Renal pelvis (tissue), 4 donors: ENCODE measurements around the gene CXCR6. TPM values are rescaled to one million over a fixed set of nuclear protein-coding genes. Genes with fewer than 3 reads are reported as not detected.

Experiments used
- DNase-seq: peaks from one replicate; pipeline ENCODE4 v3.0.0-alpha.2; 2013
- polyA plus RNA-seq, 3 donors: library from polyadenylated mRNA; unstranded; fragments of 120-200 nt; gene quantifications; one replicate each; pipeline ENCODE4 v1.2.1, GENCODE V29; 2013; ENCODE audit not compliant: insufficient read length in 3 of 3

CXCR6 gene
- polyA plus RNA-seq, 3 donors: 0.07 to 0.86 (median 0.44) TPM

- DNase-seq: no peak
Observed at GRCh38 chr3:45967724-45968123, 24.5 kb downstream of the CXCR6 start.

- DNase-seq: no peak
Observed at GRCh38 chr3:45968149-45968548, 24.9 kb downstream of the CXCR6 start.

GRCh38 chr3:45968706-45969105 lies 25.4 kb downstream of the CXCR6 start:
- no peak for DNase-seq

GRCh38 chr3:45969116-45969515 lies 25.9 kb downstream of the CXCR6 start:
- DNase-seq: no peak

- no peak for DNase-seq
Observed at GRCh38 chr3:45969953-45970352, 26.7 kb downstream of the CXCR6 start.

- no peak for DNase-seq
Observed at GRCh38 chr3:45972534-45973402, 29.5 kb downstream of the CXCR6 start.

- DNase-seq: no peak
Observed at GRCh38 chr3:45974686-45975085, 31.4 kb downstream of the CXCR6 start.

GRCh38 chr3:45975686-45976085 lies 32.4 kb downstream of the CXCR6 start:
- DNase-seq: no peak

- no peak for DNase-seq
Observed at GRCh38 chr3:45976191-45977091, 33.2 kb downstream of the CXCR6 start.

- DNase-seq: no peak
Observed at GRCh38 chr3:45978006-45978761, 34.9 kb downstream of the CXCR6 start.

- DNase-seq: no peak
Observed at GRCh38 chr3:45979378-45979777, 36.1 kb downstream of the CXCR6 start.

GRCh38 chr3:45980229-45980813 lies 37.1 kb downstream of the CXCR6 start:
- no peak for DNase-seq

GRCh38 chr3:45980819-45981218 lies 37.6 kb downstream of the CXCR6 start:
- DNase-seq: no peak

- DNase-seq: no peak
Observed at GRCh38 chr3:45981346-45982074, 38.2 kb downstream of the CXCR6 start.

GRCh38 chr3:45983770-45984169 lies 40.5 kb downstream of the CXCR6 start:
- no peak for DNase-seq

GRCh38 chr3:45984331-45985312 lies 41.4 kb downstream of the CXCR6 start:
- DNase-seq: no peak

- no peak for DNase-seq
Observed at GRCh38 chr3:45985532-45986302, 42.5 kb downstream of the CXCR6 start.

- no peak for DNase-seq
Observed at GRCh38 chr3:45986303-45986982, 43.2 kb downstream of the CXCR6 start.
